Measurements from ENCODE around the gene PCDHGA4. TPM values are rescaled to one million over a fixed set of nuclear protein-coding genes. Genes with fewer than 3 reads are reported as not detected.
"Not testable (repeated sequence)": the region's sequence is repeated elsewhere in the genome, so short reads cannot be mapped to it uniquely, and the experiment has no call there.

PCDHGA4 gene
- total RNA-seq, 2 donors from 2014 or later = 4.0 to 4.3 TPM

DNA sequence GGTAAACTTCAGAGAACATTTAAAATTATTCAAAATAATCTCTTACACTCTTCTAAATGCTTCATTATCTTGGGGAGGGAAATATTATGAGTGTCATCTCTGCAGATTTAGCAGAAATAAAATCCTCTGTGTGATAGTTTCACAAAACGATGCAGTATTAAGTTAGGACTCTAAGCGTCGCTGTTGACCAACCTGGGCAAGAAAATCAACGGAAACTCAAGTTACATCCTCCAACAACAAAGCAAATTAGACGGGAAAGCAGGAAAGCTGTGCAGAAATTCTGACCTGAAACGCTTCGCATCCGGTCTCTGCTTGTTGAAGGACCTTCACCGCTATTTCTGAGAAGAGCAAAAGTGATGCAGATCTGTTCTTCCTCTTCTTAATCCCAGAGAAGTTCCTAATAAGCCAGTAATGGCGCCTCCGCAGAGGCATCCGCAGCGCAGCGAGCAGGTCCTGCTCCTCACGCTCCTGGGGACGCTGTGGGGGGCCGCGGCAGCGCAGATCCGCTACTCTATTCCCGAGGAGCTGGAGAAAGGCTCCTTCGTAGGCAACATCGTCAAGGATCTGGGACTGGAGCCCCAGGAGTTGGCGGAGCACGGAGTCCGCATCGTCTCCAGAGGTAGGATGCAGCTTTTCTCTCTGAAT, 19.0 kb downstream of the PCDHGA4 start, which contains the start of gene PCDHGA6:
Gene PCDHGA6, plus strand, starts transcription at position 219 of the 645 bp plus-strand sequence. Its CDS starts 193 bp downstream, at position 412.
- DNase-seq (no peak), ATAC-seq (no peak)
- intact Hi-C loops (cut with DNase I) = no loop called here

DNA sequence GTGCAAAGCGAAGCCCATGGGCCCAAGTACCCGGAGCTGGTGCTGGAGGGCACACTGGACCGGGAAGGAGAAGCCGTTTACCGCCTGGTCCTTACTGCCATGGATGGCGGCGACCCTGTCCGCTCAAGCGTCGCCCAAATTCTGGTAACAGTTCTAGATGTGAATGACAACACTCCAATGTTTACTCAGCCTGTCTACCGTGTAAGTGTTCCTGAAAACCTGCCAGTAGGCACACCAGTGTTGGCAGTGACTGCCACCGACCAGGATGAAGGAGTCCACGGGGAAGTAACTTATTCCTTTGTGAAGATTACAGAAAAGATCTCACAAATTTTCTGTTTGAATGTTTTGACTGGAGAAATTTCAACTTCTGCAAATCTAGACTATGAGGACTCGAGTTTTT, 19.8 kb downstream of the PCDHGA4 start:
- ATAC-seq (no peak), DNase-seq (no peak)
- intact Hi-C loops (cut with DNase I) = no loop called here

DNA sequence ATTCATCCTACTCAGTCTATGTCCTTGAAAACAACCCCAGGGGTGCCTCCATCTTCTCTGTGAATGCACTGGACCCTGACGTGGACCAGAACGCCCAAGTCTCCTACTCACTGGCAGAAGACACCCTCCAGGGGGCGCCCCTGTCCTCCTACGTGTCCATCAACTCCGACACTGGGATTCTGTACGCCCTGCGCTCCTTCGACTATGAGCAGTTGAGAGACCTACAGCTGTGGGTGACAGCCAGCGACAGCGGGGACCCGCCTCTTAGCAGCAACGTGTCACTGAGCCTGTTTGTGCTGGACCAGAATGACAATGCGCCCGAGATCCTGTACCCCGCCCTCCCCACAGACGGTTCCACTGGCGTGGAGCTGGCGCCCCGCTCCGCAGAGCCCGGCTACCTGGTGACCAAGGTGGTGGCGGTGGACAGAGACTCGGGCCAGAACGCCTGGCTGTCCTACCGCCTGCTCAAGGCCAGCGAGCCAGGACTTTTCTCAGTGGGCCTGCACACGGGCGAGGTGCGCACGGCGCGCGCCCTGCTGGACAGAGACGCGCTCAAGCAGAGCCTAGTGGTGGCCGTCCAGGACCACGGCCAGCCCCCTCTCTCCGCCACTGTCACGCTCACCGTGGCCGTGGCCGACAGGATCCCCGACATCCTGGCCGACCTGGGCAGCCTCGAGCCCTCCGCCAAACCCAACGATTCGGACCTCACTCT, 20.8 kb downstream of the PCDHGA4 start:
- intact Hi-C loops (cut with DNase I); DNase-seq; ATAC-seq: not testable (repeated sequence)

DNA sequence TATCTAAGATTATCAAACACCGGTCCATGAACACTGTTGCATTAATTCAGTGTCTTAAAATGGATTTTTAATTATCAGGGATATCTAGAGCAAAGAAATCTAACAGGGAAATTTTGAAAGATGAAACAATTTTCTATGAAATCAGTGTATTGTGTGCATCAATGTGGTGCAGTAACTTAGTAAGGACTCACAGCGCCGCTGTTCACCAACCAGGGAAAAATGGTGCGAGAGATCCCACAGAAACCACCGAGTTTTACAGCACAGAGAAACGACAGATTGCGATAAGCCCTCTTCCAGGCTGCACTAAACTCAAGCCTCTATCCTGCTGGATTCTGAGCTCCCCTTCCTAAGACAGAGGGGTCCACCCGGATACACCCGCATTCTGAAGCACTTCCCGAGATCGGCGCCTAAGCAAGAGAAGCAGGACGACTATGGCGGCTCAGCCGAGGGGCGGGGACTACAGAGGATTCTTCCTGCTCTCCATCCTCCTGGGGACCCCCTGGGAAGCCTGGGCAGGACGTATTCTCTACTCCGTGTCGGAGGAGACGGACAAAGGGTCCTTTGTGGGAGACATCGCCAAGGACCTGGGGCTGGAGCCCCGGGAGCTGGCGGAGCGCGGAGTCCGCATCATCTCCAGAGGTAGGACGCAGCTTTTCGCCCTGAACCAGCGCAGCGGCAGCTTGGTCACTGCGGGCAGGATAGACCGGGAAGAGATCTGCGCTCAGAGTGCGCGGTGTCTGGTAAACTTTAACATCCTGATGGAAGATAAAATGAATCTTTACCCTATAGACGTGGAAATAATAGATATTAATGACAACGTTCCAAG, 27.9 kb downstream of the PCDHGA4 start, which contains the start of gene PCDHGA7:
Gene PCDHGA7, plus strand, starts transcription at position 274 of the 826 bp plus-strand sequence. Its CDS starts 158 bp downstream, at position 432.
- intact Hi-C loops (cut with DNase I) = no loop called here
- no peak for DNase-seq
- peak in 1 of 2 donors; percentile 34 for ATAC-seq

GRCh38 chr5:141383345-141383744, 28.5 kb downstream of the PCDHGA4 start:
- ATAC-seq (no peak), DNase-seq (no peak)
- intact Hi-C loops (cut with DNase I) = no loop called here

GRCh38 chr5:141384471-141385267, 29.8 kb downstream of the PCDHGA4 start:
- DNase-seq = no peak
- intact Hi-C loops (cut with DNase I) = no loop called here
- ATAC-seq = no peak

DNA sequence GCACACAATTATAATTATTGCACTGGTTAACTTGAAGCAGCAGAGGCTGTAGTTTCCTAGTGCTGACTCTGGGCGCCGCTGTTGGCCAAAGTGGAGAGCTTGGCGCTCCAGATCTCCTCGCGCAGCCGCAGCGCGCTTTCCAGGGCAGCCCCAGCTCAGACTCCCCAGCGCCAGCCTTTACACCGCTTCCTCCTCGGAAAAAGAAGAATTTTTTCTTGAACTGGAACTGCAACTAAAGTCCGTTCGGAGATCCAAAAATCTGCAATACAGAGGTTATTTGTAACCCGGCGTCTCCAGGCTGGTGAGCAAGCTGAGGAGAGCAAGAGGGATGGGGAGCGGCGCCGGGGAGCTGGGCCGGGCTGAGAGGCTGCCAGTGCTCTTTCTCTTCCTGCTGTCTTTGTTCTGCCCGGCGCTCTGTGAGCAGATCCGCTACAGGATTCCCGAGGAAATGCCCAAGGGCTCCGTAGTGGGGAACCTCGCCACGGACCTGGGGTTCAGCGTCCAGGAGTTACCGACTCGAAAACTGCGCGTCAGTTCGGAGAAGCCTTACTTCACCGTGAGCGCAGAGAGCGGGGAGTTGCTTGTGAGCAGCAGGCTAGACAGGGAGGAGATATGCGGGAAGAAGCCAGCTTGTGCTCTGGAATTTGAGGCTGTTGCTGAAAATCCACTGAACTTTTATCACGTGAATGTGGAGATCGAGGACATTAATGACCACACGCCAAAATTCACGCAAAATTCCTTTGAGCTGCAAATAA, 32.9 kb downstream of the PCDHGA4 start, which contains the start of gene PCDHGB4:
Gene PCDHGB4, plus strand, starts transcription at position 142 of the 755 bp plus-strand sequence. Its CDS starts 187 bp downstream, at position 329.
- peak; percentile 76 to 85 for ATAC-seq
- DNase-seq; intact Hi-C loops (cut with DNase I): not testable (repeated sequence)

DNA sequence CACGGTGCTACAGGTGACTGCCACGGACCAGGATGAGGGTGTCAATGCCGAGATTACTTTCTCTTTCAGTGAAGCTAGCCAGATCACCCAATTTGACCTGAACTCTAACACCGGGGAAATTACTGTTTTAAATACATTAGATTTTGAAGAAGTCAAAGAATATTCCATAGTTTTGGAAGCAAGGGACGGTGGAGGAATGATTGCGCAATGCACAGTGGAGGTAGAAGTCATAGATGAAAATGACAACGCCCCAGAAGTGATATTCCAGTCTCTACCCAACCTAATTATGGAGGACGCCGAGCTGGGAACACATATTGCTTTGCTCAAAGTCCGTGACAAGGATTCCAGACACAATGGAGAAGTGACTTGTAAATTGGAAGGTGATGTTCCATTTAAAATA, 33.8 kb downstream of the PCDHGA4 start:
- ATAC-seq (no peak), DNase-seq (no peak)
- intact Hi-C loops (cut with DNase I) = no loop called here

DNA sequence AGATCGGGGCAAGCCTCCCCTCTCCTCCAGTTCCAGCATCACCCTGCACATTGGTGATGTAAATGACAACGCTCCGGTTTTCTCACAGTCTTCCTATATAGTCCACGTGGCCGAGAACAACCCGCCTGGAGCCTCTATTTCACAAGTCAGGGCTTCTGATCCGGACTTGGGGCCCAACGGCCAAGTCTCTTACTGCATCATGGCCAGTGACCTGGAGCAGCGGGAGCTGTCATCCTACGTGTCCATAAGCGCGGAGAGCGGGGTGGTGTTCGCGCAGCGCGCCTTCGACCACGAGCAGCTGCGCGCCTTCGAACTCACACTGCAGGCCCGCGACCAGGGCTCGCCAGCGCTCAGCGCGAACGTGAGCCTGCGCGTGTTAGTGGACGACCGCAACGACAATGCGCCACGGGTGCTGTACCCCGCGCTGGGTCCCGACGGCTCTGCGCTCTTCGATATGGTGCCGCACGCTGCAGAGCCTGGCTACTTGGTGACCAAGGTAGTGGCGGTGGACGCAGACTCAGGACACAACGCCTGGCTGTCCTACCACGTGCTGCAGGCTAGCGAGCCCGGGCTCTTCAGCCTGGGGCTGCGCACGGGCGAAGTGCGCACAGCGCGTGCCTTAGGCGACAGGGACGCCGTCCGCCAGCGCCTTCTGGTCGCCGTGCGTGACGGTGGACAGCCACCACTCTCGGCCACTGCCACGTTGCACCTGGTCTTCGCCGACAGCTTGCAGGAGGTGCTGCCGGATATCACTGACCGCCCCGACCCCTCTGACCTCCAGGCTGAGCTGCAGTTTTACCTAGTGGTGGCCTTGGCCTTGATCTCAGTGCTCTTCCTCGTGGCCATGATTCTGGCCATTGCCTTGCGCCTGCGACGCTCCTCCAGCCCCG, 34.6 kb downstream of the PCDHGA4 start:
- ATAC-seq = no peak
- no peak for DNase-seq
- intact Hi-C loops (cut with DNase I) = no loop called here

GRCh38 chr5:141392429-141393198, 37.8 kb downstream of the PCDHGA4 start, which contains the start of gene PCDHGA8:
Gene PCDHGA8 (plus strand): TSS chr5:141392633. CDS start chr5:141392814, 181 bp downstream.
- no peak for ATAC-seq
- intact Hi-C loops (cut with DNase I) = no loop called here
- no peak for DNase-seq

- ATAC-seq = no peak
- intact Hi-C loops (cut with DNase I) = no loop called here
- no peak for DNase-seq
Observed at GRCh38 chr5:141393267-141393666, 38.4 kb downstream of the PCDHGA4 start.

- DNase-seq; ATAC-seq; intact Hi-C loops (cut with DNase I): not testable (repeated sequence)
Observed at GRCh38 chr5:141394401-141395187, 39.8 kb downstream of the PCDHGA4 start.

GRCh38 chr5:141397756-141398551, 43.1 kb downstream of the PCDHGA4 start, which contains the start of gene PCDHGB5:
Gene PCDHGB5 (plus strand): TSS chr5:141397947. CDS start chr5:141398128, 181 bp downstream.
- peak; percentile 92 to 96 for ATAC-seq
- not testable (repeated sequence) for DNase-seq

DNA sequence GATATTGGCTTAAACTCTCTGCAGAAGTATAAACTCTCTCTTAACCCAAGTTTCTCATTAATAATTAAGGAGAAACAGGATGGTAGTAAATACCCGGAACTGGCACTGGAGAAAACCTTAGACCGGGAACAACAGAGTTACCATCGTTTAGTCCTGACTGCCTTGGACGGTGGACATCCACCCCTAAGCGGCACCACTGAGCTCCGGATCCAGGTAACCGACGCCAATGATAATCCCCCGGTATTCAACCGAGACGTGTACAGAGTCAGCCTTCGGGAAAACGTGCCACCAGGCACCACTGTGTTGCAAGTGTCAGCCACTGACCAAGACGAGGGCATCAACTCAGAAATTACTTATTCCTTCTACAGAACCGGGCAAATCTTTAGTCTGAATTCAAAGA, 43.8 kb downstream of the PCDHGA4 start:
- ATAC-seq = no peak
- no peak for DNase-seq
- intact Hi-C loops (cut with DNase I) = no loop called here

More at GRCh38 chr5:141397756-141398551, 43.1 kb downstream of the PCDHGA4 start, which contains the start of gene PCDHGB5:
- intact Hi-C loops (cut with DNase I) = not testable (repeated sequence)
